Measurements from ENCODE around the gene RGMB.

The RGMB gene

DNA sequence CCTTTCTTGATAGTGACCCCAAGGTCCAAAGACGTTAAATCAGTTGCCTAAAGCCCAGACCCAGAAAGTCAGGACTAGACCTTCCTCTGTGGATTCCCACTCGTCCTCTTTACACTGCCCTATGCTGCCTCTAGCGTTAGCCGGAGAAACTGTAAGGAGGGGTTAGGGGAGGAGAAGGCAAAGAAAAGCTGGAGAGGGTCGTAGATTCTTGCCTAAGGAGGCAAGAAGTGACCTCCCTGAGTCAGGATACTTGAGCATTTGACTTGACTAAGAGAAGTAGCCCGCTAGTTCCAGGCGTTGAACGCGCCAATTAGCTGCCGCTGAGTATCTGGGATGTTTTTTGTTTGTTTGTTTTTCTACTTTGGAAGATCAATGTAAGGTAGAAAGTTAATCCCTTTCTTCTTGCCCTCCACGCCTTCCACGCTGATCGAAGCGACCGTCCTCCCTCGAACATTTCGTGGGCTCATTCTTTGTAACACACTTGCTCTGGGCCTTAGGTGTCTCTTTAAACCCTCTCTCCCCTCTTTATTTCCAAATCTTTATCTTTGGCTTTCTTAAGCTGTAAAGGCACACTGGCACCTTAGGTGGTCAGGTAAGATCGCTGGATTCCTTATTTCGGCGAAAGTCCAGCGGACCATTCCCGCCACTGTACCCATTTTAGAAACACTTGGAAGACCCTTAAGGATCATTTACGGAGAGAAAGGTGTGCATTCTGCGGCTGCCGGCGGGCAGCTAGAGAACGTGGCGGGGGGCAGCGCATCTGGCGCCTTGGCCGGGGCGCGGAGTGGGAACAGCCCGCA, 5.1 kb upstream of the RGMB start:
- peak; percentile 76 for DNase-seq

DNA sequence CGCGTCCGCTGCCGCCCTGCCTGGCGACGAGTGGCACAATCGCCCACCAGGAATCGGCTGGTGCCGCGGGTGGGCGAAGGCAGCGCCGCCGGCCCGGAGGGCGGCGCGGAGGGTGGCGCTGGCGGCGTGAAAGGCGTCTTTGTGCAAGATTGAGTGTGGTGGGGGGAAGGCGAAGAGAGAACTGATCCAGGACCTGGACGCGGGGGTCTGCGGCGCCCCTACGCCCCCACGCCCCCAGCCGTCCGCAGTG, 4.6 kb upstream of the RGMB start:
- DNase-seq = no peak

DNA sequence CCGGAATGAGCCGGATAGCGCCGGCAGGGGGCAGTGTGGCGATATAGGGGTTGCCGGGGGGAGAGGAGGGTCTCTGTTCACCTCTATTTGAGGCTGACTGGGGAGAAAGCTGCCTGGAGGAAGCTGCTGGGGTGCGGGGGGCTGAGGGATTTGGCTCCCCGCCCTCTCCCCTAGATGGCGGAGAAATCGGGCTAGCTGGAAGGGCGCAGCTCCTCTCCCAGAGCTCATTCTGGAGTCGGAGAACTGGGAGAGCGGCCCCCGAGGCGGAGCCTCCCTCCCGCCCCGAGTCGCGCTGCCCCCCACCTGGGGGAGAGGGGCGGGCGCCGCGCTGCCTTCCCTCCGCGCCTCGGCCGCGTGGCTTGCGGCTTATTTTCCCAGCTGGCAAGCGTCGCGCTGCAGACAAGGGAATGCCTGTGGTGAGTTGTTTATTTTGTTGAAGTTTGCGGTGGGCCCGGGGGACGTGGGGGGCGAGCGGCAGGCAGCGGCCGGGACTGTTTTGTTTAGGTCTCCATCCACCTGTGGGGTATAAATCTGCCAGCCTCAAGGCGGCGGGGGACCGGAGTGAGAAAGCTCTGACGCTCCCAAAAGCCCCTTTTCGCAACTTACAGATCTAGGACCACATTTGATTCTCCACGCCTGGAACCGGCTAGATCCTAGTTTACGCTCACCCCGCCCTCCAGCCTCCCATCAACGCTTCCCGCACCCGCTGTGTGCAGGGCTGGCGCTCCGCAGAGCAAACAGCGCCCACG, 4.1 kb upstream of the RGMB start:
- DNase-seq = peak; percentile 84

DNA sequence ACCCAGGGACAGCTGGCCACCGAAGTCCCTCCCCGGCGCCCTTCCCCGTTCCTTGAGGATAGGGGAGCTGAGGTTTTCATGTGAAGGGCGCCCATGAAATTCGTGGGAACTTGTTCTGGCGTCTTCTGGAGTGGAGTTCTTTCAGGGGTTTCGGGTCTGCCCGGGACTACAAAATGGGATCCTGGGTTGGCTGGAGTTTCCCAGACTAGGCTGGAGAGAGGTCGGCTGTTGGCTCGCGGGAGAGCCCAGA, 3.6 kb upstream of the RGMB start:
- no peak for DNase-seq

DNA sequence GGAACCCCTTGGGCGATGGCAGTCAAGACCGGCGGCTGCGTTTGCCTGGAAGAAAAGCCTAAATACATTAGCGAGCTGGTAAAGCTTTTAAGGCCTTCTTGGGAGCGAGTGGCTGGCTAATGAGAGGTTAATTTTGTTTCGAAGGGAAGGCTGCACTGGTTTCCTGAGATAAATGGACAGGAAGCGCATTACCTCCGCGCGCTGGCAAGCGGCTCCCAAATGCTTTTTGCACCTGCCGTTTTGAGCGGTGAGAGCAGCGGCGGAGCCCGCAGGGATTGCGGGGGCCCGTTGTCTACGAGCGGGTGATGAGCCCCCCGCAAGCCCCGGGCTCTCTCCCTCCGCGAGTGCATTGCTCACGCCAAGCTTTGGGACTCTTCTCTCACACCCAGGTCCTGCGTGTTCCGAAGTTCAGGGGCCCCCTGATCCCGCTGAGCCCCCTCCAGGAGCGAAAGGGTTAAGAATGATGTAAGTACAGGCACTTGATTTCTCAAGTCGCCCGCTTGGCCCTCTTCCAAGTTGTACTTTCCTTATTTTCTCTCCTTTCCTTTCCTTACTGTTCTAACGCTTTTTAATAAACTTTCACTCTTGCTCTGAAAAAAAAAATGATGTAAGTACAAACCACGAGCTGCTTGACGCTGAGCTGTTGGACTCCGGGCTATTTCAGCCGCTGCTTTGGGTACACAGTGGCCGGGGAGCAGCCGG, 3.1 kb upstream of the RGMB start:
- DNase-seq = peak; percentile 74

DNA sequence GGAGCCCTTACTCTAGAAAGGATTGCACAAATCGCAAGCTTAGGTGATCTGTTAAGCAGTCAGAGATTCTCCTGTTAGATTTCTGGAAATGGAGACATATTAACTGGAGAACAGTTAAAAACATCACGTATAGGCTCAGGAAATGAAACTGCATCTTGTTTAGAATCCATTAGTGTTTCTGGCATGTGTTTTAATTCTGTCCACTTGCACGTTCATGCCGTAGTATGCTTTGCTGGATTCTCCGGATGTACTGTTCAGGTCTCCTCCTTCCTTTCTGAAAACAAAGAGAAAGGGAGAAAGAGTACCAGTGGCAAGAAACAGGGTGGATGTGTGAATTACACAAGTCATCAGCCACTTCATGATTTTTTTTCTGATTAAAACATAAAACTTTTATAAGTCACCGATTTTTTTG, 2.5 kb upstream of the RGMB start:
- peak; percentile 34 for DNase-seq

DNA sequence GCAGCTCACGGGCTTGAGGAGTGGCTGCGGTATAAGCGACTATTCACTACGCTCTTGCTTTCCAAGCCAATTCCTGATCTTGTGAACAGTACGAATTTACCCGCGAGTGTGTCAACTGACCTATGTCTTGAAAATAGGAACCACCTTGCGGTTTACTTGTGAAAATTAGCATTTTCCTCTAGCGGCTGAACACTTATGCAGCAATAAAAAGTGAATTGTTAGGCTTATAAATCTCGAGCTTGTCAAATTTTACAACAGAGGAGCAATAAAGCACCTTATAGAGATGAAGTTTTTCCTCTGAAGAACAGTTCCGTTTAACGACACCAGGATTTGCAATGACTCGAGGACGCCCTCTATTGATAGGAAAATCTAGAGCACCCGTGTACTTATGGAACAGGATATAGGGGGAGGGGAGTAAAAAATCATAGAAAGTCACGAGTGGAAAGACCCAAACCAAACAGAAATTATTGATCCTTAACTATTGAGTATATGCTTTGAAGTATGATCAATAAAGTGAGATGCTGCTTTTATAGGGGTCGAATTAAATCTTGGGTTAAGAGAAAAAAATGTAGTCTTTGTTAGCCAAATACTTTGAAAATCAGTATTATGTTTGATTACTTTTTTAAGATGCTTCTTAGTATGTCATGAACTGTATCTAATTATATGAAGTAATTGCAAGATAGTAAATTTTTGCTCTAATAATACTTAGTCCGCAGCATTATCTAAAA, 1.9 kb upstream of the RGMB start:
- DNase-seq = peak; percentile 94

DNA sequence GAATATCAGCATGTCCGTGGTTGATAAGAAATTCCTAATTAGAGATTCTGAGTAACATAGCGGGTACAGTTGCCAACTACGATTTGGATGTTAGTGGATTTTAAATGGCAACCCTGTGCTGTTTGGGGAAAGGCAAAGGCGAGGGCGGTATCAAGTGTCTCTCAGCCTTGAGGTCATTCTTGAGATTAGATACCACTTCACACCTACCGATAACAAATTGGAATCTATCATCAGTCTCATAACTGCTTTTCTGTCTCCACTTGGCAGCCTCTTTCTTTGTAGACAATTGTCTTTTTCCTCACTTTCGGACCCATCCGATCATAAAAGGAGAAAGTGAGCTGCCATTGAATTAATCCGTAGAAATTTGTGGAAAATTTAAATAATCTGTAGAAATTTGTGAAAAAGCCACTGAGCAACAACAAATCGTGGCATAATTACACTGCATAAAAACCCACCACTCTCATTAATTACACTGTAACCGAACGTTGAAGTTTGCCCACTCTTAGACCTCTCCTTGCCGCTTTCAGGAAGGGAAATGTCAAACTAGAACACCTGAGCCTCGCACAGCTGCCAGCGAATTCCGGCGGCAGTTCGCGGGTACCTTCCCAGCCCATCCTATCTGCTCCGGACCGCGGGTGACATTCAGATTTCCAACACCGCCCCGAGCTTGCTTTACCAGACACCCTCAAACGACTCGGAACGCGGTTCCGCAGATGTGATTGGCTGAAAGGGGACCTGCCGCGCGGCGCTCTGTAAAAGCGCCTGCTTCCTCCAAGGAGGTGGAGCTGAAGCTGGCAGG, 849 bp upstream of the RGMB start:
- DNase-seq = peak; percentile 86

DNA sequence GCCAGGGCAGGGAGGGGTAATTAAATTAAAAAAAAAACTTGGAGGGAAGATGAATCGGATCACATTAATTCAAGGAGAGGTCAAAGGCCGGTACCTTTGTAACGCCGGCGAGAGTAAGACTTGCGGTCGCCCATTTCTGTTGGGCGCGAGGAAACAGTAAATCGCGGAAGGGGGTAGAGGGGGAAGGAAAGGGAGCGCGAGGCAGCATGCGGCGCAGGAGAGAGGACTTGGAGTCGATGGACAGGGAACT, 324 bp upstream of the RGMB start:
- DNase-seq = no peak

DNA sequence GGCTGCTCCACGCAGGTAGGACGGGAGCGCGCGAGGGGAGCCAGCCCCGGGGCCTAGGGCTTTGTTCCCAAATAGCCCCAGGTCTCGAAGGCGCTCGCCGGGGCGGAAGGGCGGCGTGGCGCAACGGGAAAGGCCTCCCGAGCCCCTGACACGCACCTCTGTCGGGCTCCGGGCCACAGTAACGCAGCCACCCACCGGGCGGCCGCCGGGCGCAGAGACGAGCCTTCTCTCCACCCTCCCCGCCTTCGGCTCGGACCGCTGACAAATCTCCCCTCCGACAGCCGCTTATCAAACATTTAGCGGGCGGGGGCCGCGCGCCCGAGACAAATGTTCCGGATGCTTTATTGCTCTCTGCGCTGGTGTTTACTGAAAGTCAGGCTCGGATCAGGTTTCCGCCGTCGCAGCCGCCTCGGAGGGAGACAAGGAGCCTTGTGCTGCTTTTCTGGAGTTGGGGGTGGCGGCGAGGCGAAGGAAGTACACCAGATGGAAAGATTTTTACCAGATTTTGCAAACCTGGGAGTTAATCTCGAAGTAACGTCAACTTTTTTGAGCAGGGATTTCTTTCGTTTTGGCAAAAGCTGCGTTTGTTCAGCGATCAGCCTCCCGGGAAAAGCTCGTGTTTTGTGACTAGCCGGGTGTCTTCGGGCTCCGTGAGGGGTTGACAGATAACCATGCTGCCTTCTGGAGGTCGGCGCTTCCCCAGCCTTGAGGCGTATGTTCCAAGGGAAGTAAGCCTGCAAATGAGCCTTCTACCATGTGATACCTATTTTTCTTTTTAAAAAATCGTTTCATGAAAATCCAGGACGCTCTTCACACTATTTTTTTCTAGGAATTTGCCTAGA, 950 bp downstream of the RGMB start:
- DNase-seq = peak; percentile 64

DNA sequence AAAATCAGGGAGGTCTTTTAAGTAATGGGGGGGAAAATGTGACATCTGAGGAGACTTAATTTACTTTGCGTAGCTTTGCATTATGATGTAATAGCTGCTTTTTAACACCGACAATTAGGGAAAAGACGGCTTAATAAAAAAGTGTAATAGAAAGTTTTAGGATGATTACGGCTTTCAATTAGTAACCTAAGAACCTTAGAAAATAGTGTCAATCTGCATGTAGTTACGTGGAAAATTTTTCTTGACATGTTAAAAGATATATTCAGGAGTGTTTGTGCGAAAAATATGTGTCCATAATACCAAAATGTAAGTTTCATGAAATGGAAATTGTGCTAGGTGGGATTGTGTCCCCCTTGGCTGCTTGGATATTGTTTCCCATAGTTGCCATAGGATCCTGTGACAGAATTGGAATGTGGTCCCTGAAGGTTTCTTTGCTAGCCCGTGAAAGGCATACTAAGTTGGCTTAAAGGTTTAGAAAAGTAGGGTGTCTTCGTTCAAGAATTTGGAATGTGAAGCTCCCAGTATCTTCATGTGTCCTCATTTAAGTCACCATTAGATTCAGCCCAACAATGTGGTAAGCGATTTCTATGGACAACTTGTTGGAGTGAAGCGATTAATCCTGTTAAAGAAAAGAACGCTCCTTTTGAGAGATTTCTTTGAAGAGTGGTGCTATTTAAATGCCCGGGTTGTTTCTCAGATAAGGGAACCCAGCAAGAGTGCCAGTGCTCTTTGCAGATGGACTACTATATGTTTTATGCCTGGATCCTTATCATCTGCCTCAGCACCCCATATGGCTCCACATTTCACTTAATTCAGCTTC, 2.0 kb downstream of the RGMB start:
- DNase-seq = no peak

DNA sequence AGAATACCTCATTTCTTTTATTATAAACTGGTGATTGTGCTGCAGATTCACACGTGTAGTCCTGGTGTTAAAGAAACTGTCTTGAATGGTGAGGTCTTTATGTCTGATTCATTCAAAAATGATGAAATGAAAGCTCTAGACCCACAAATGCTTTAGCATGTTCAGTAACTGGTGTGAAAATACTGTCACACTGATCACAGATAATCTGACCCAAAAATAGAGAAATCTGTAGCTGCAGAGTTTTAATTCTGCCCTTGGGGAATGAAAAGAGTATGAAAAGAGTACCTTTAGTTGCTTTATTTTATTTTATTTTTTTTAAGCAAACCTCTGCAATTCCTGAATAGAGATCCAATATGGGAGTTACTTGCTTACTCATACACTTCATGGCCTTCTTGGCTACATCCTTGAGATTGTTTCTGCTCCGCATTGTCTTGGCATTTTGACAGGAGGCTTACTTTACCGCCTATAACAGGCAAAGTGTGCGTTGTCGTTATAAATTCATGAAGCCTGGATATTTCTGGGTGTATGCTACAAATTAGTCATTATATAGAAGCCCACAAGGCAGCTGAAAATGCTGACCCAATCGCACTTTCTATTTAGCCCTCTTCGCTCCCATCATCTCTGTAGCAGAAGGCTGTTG, 2.7 kb downstream of the RGMB start:
- peak; percentile 94 for DNase-seq

DNA sequence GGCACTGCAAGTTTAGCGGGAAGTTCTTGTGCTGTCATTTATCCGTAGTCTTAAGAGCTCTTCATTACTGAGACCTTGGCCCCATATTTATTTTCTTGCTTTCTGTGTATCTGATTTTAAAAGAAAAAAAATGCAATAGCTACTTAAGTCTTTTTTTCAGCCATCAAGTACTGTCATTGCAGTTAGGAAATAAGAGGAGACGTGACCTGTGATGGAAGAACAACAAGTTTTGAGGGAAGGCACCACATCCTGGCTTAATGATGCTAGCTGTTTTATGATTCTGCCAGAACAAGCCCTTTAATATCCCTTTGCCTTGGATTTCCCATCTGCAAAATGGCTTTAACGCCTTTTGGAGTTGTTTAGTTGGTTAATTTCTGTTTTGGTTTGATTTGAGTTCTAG, 3.8 kb downstream of the RGMB start:
- no peak for DNase-seq

DNA sequence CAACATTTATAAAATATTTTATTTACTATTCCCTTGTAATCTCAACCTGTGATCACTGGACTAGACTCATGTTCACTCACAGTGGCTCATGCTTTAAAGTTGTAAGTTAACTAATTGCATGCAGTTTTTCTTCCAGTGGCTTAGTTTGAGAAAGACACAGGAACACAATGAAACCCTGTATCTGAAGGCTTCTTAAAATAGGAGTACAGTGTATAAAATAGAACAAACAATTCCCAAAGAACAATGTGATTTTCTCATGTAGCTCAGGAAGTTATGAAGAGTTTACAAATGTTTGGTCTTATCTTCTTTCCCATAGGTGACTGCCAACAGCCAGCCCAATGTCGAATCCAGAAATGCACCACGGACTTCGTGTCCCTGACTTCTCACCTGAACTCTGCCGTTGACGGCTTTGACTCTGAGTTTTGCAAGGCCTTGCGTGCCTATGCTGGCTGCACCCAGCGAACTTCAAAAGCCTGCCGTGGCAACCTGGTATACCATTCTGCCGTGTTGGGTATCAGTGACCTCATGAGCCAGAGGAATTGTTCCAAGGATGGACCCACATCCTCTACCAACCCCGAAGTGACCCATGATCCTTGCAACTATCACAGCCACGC, 5.9 kb downstream of the RGMB start:
- no peak for DNase-seq

DNA sequence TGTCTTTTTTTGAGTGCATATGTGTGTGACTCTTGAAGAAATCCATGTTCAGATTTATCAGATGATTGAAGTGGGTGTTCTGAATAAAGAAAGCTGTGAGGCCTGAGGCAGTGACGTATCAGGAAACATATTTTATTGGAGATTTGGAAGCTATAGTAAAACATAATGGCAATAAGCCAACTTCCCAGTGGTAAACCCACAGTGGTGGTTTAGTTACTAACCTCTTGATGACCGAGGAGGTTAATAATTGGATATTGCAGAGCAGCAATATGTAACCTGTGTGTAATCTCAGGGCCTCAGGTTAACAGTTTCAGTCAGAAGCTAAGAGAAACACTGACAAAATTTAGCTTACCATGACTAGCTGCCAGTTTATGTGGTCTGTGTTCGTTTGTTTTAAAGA, 6.9 kb downstream of the RGMB start:
- DNase-seq = no peak

DNA sequence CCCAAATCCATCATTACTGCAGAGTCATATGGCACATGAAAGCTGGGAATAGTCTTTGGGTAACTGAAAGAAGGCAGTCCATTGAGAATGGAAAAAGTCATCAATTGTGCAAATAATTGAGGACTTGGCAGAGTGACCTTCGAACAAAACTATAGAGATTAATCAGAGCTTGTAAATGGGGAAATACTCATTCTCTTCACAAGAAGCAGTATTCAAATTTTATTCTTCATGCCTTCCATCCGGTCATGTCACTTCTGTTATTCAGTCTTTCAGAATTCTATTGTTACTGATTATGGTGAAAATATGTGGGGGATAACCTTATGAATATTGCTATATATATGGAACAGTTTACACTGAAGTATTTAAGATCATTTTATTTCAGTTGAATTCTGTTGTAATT, 8.1 kb downstream of the RGMB start:
- no peak for DNase-seq

DNA sequence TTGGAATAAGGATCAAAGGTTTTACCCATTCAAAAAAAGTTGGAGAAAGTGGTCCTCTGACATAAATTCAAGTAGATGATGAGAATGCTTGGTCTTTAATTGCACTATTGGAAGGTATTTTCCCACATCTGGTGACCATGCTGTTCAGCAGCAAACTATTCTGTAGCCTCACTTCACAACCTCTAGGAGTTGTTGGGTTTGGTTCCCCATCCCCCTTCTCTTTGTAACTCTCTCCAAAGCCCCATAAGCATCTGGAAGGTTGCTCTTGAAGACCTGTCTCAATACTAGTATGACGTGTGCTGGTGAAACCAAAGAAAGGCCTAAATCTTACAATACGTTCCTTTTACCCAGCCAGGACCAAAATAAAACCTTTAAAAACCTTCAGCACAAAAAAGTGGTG, 8.5 kb downstream of the RGMB start:
- no peak for DNase-seq

DNA sequence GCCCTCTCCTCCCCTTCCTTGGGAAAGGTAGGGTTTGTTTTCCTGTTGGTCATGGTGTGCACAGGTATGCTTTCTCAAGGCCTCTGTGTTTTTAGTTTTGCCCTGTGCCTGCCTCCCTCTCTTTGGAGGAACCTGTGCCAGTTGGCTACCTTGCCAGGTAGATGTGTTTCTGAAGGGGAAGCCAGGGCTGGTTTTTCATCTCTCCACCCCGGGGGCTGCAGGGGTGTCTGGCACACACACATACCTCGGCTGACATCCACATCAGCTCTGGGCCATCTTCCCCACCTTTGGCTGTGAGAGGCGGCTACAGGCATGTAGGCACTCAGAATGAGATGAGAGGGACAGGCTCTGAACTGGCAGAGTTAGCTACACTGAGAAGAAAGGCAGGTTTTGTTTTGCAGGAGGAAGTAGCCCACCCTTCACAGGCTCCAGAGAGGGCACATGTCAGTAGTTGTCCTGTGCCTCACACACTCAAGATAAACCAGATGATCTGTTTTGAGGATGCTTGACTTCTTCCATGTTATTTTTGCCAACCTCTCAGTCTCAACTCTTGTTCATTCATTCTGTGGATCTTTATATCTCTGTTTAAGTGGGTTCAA, 9.7 kb downstream of the RGMB start:
- DNase-seq = no peak

DNA sequence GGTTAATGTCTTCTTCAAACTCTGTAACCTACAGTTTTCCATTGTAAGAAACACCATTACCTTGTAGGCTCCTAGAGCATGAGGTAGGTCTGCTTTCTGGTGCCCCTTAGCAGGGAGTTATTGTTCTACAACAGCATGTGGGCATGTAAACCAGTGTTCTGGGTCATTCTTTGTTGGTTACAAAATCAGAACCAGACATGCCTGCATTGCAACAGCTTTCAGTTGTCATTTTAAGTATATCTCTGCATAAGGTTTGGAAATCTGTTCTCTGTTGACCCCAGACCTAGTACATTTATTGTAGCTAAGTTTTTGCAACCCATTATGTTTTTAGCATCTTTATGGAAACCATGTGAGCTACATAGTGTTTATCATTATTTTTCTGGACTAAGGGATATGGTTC, 10.9 kb downstream of the RGMB start:
- DNase-seq = no peak

DNA sequence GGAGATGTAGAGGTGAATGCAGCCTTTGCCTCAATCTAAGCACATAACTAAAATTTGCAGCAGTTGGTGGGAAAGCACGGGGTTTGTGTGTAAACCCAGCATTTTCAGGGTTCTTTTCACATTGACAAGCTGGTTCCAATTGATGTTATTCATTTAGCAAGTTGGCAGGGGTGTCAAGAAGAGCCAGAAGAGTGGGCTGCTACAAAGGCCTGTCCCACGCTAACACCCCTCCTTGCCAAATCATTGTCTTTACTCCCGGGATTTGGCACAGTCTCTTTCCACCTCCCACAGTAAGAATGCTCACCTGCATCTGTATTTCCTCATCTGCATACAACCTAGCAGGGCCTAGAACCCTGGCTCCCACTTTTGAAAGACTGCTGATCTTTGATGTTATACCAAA, 11.8 kb downstream of the RGMB start:
- DNase-seq = no peak
